ENCODE data around the gene KCNH4. TPM values are rescaled to one million over a fixed set of nuclear protein-coding genes. Genes with fewer than 3 reads are reported as not detected.

KCNH4 gene
- total RNA-seq, 1 donor from 2014 or later: not detected

DNA sequence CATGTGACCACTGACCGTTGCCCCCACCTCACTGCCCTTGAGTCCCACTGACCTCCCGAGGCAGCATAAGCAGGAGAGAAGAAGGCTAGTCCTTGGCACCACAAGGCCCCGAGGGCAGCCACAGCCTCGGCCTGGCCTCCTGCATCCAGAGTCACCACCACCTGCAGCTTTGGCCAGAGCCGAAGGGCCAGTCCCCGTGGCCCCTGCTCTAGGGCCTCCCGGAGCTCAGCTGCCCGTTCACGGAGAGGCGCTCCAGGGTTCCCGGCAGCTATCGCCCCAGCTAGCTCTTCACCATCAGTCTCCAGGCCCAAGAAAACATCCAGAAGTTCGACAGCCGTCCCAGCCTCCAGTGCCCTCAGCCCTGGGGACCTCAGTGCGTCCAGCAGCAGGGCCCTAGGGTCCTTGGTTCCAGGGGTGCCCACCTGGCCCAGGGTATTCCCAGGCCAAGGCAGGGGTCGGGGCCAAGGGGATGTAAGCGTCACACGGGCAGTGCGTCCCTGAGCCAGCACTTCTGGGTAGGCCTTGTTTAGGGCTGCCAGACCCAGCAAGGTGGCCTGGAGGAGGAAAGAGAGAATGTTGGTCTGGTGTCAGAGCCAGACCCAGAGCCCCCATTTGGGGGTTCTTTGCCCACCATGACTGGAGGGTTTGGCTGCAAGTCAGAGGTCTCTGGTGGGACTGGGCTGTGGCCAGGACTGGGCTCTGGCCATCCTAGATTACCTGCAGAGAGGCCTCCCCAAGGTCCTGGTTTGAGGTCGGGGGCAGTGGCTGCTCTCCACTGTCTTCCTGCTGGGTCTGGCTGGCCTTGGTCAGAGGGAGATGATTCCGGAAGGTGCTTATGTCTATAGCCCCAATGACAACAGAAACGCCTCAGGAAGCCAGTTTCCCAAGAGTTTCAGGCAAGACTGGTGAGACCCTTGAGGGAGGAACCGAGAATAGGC, 11.5 kb upstream of the KCNH4 start:
- Histone ChIP-seq H3F3A (ENCODE audit: low read depth) (peaks cover 2% of the 10 kb centered on the region), H3K79me2 (ENCODE audit: low read depth) (no peaks in the 10 kb centered on the region), H3K27ac (no peak overlapping the region), H3K27me3 (no peaks in the 10 kb centered on the region), H3K4me2 (no peak overlapping the region), H3K9me3 (ENCODE audit: low read depth) (no peaks in the 10 kb centered on the region), H3K36me3 (no peaks in the 10 kb centered on the region), H3K9ac (no peak overlapping the region), H4K20me1 (ENCODE audit: low read depth) (no peaks in the 10 kb centered on the region), H2AFZ (replicated peaks) (no peak overlapping the region), H3K4me1 (peaks cover 6% of the 10 kb centered on the region), H3K4me3 (no peak overlapping the region)
- no peak overlapping the region for H3K27ac Mint-ChIP-seq
- no peak for TF ChIP-seq EZH2phosphoT487 (IDR thresholded peaks at IDR 0.05)
- no peak for TF ChIP-seq EZH2 (IDR thresholded peaks at IDR 0.05)
- no peak for TF ChIP-seq CTCF (IDR thresholded peaks at IDR 0.05)
- H3K9me3 Mint-ChIP-seq: no peaks in the 10 kb centered on the region
- no peak overlapping the region for H3K4me3 Mint-ChIP-seq
- H3K36me3 Mint-ChIP-seq: no peaks in the 10 kb centered on the region
- peaks cover 10% of the 10 kb centered on the region for H3K27me3 Mint-ChIP-seq (ENCODE audit: insufficient read depth, low read depth)
- H3K4me1 Mint-ChIP-seq: peaks cover 10% of the 10 kb centered on the region
- no peak for DNase-seq (ENCODE audit: low spot score)

DNA sequence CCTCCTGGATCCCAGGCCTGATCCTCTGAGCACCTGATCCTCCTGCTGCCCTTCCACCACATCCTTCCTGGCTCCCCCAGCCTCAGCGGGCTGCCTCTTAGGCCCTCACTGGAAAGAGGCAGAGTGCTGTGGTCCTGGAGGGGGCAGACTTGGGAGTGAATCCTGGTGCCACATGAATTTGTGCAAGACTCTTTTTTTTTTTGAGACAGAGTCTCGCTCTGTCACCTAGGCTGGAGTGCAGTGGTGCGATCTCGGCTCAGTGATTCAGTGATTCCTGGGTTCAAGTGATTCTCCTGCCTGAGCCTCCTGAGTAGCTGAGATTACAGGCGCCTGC, 10.3 kb upstream of the KCNH4 start:
- no peak overlapping the region for H3K4me3 ChIP-seq
- no peaks in the 10 kb centered on the region for H4K20me1 ChIP-seq (ENCODE audit: low read depth)
- no peaks in the 10 kb centered on the region for H3K36me3 ChIP-seq
- H3K4me1 Mint-ChIP-seq: peaks cover 12% of the 10 kb centered on the region
- peaks cover 10% of the 10 kb centered on the region for H3K27me3 Mint-ChIP-seq (ENCODE audit: insufficient read depth, low read depth)
- peaks cover 7% of the 10 kb centered on the region for H3K4me1 ChIP-seq
- no peaks in the 10 kb centered on the region for H3F3A ChIP-seq (ENCODE audit: low read depth)
- no peak for TF ChIP-seq EZH2phosphoT487 (IDR thresholded peaks at IDR 0.05)
- no peak for TF ChIP-seq CTCF (IDR thresholded peaks at IDR 0.05)
- no peak overlapping the region for H3K4me2 ChIP-seq
- no peaks in the 10 kb centered on the region for H3K9me3 Mint-ChIP-seq
- H3K79me2 ChIP-seq (ENCODE audit: low read depth): no peaks in the 10 kb centered on the region
- H2AFZ ChIP-seq (replicated peaks): no peak overlapping the region
- H3K9ac ChIP-seq: no peak overlapping the region
- H3K27me3 ChIP-seq: no peaks in the 10 kb centered on the region
- H3K9me3 ChIP-seq (ENCODE audit: low read depth): no peaks in the 10 kb centered on the region
- H3K36me3 Mint-ChIP-seq: no peaks in the 10 kb centered on the region
- no peak overlapping the region for H3K4me3 Mint-ChIP-seq
- DNase-seq (ENCODE audit: low spot score): no peak
- H3K27ac Mint-ChIP-seq: no peak overlapping the region
- no peak overlapping the region for H3K27ac ChIP-seq

- H3K4me3 Mint-ChIP-seq: no peak overlapping the region
These were observed 9.7 kb upstream of the KCNH4 start for GRCh38 chr17:42190491-42191274.

More at GRCh38 chr17:42190491-42191274, 9.7 kb upstream of the KCNH4 start:
- Histone ChIP-seq H3K9me3 (ENCODE audit: low read depth) (no peaks in the 10 kb centered on the region), H3K79me2 (ENCODE audit: low read depth) (no peaks in the 10 kb centered on the region), H3K27ac (no peak overlapping the region), H3K4me3 (no peak overlapping the region), H3K36me3 (no peaks in the 10 kb centered on the region), H3K4me2 (no peak overlapping the region), H2AFZ (replicated peaks) (no peak overlapping the region), H3K9ac (no peak overlapping the region), H4K20me1 (ENCODE audit: low read depth) (peaks cover 5% of the 10 kb centered on the region), H3K27me3 (peaks cover 2% of the 10 kb centered on the region), H3K4me1 (peaks cover 13% of the 10 kb centered on the region), H3F3A (ENCODE audit: low read depth) (peaks cover 5% of the 10 kb centered on the region)
- no peak overlapping the region for H3K27ac Mint-ChIP-seq
- DNase-seq (ENCODE audit: low spot score): no peak
- no peaks in the 10 kb centered on the region for H3K9me3 Mint-ChIP-seq
- H3K27me3 Mint-ChIP-seq (ENCODE audit: insufficient read depth, low read depth): peaks cover 11% of the 10 kb centered on the region
- peaks cover 17% of the 10 kb centered on the region for H3K4me1 Mint-ChIP-seq
- no peaks in the 10 kb centered on the region for H3K36me3 Mint-ChIP-seq
- no peak for TF ChIP-seq EZH2phosphoT487 (IDR thresholded peaks at IDR 0.05)
- TF ChIP-seq EZH2 (IDR thresholded peaks at IDR 0.05): no peak
- no peak for TF ChIP-seq CTCF (IDR thresholded peaks at IDR 0.05)
